Mesenteric fat pad (tissue), 1 donor: ENCODE results near the gene ATP5F1E. TPM values are rescaled to one million over a fixed set of nuclear protein-coding genes. Genes with fewer than 3 reads are reported as not detected.

Experiments
- total RNA-seq: library from RNA; stranded (reverse); fragmentation: NEBNext Ultra II Directional; extraction: Animal tissue kit (Norgen Biotek cat#: 25700); gene quantifications from one replicate; pipeline ENCODE4 v1.2.1, GENCODE V29; 2021
- donor health status: DM: yes; HTN: yes; CAD: no.

ATP5F1E gene
- total RNA-seq, 1 donor from 2014 or later, result 71.3 TPM

Other genes with a start within 250 kb of the ATP5F1E start
- 0.42 TPM for gene GNAS-AS1, start 181.4 kb downstream of the ATP5F1E start, total RNA-seq
- 697 TPM for gene GNAS, start 179.6 kb downstream of the ATP5F1E start, total RNA-seq
- 43.9 TPM for gene NELFCD, start 51.1 kb downstream of the ATP5F1E start, total RNA-seq
- gene CTSZ, start 25.1 kb downstream of the ATP5F1E start, total RNA-seq, result 277 TPM
- gene TUBB1, start 12.9 kb downstream of the ATP5F1E start, total RNA-seq, result 0.51 TPM
- 56.8 TPM for gene PRELID3B, start 10.5 kb upstream of the ATP5F1E start, total RNA-seq
- 0.32 TPM for gene ZNF831, start 131.5 kb upstream of the ATP5F1E start, total RNA-seq